ENCODE data around the gene HYAL3. TPM values are rescaled to one million over a fixed set of nuclear protein-coding genes. Genes with fewer than 3 reads are reported as not detected.

Gene HYAL3
- total RNA-seq, 1 donor from 2014 or later, result 3.7 TPM

DNA sequence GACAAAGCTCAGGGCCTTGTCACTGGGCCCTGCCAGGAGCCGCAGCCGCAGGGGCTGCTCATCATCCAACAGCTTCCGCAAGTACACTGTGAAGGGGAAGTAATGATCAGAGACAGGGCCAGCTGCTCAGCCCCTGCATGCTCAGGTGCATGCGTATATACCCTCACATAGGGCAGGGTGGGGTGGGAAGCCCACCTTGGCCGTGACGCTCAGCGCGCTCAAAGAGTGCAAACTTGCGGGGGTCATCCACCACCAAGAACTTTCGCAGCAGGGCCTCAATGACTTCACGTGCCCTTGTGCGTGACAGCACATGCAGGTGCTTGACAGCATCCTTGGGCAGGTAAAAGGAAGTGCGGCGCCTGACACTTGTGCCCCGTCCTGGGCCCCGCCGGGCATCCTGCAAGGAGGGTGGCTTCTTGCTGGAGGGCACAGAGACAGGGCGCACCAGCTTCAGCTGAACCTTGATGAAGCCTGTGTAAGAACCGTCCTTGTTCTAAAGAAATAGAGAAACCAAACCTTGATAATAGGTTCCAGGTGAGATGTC, 32.2 kb upstream of the HYAL3 start:
- Histone ChIP-seq H3K9me3 (ENCODE audit: control insufficient read depth in 3 of 3, low read length in 3 of 3) (no peaks in the 10 kb centered on the region), H3K9ac (ENCODE audit: low read depth in 1 of 3, low read length in 3 of 3) (no peak overlapping the region), H3K27me3 (ENCODE audit: control insufficient read depth in 3 of 3, insufficient read depth in 3 of 3, low read length in 3 of 3) (no peaks in the 10 kb centered on the region), H3K27ac (ENCODE audit: low read depth, low read length) (no peak overlapping the region), H3K4me3 (ENCODE audit: low read length in 3 of 3) (no peak overlapping the region), H3K4me1 (ENCODE audit: control insufficient read depth in 3 of 3, insufficient read depth in 3 of 3, low read length in 3 of 3) (peaks cover 45 to 56% (median 51%) of the 10 kb centered on the region in 3 donors), H3K36me3 (ENCODE audit: control insufficient read depth in 3 of 3, insufficient read depth in 3 of 3, low read length in 3 of 3) (peaks cover 25 to 37% (median 30%) of the 10 kb centered on the region in 3 donors)

DNA sequence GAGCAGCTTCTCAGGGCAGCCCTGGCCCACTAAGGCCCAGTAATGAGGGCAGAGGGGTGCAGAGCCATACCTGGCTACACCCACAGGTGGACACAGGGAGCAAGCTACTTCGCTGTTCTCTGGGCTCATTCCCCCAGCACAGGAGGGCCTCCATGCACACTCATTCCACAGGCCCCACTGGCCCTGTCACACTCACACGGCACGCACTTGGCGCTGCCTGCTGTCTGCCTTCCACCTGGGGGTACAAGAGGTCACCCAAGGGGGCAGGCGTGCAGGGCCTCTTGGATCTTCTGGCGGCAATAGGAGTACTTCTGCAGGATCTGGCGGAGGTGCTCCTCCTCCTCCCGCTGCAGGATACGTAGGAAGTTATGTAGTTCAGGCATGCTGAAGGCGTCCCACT, 31.1 kb upstream of the HYAL3 start:
- Histone ChIP-seq H3K9me3 (ENCODE audit: control insufficient read depth in 3 of 3, low read length in 3 of 3) (no peaks in the 10 kb centered on the region), H3K27me3 (ENCODE audit: control insufficient read depth in 3 of 3, insufficient read depth in 3 of 3, low read length in 3 of 3) (no peaks in the 10 kb centered on the region), H3K36me3 (ENCODE audit: control insufficient read depth in 3 of 3, insufficient read depth in 3 of 3, low read length in 3 of 3) (peaks cover 28 to 44% (median 39%) of the 10 kb centered on the region in 3 donors), H3K9ac (ENCODE audit: low read depth in 1 of 3, low read length in 3 of 3) (peak overlapping the region in 1 of 3 donors; percentile 32), H3K27ac (ENCODE audit: low read depth, low read length) (no peak overlapping the region), H3K4me1 (ENCODE audit: control insufficient read depth in 3 of 3, insufficient read depth in 3 of 3, low read length in 3 of 3) (peaks cover 34 to 51% (median 40%) of the 10 kb centered on the region in 3 donors), H3K4me3 (ENCODE audit: low read length in 3 of 3) (no peak overlapping the region)

DNA sequence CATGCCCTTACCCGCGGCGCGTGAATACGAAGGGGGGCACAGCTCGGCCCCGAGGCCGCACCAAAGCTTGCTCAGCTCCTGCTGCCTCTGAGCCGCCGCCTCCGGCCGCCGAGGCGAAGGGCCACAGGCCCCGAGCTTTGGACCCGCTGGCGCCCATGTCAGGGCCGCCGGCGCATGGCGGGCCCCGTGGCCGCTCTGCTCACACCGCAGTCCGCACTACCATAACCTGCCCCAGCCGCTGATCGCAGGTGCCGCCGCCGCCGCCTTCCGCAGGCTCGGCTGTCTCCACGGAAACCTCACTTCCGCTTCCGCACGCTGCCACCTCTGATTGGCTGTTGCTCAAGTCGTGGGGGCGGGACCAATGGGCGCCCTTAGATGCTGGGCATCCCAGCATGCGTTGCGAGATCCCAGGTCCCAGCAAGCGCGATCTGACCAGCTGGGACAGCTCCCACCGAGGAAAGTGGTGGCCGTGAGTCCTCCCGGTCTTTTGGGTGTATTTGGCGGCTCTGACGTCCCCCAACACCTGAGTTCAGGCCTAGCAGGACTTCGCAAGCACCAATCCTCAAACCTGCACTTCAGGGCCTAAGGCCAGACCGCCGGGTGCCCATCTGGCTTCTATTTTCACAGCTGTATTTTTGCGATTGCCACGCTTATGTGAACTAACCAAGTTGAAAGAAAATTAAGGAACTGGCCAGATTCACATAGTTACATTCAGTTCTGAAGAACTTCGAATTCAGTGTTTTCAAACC, 28.9 kb upstream of the HYAL3 start, which contains the start of gene TUSC2:
TUSC2 (minus strand) TSS at position 281 of the 749 bp plus-strand sequence; CDS start at position 157, 124 bp downstream.
- Histone ChIP-seq H3K4me1 (ENCODE audit: control insufficient read depth in 3 of 3, insufficient read depth in 3 of 3, low read length in 3 of 3) (peaks cover 23 to 45% (median 40%) of the 10 kb centered on the region in 3 donors), H3K27ac (ENCODE audit: low read depth, low read length) (peak within 1 kb of the TSS; percentile 82), H3K36me3 (ENCODE audit: control insufficient read depth in 3 of 3, insufficient read depth in 3 of 3, low read length in 3 of 3) (peaks cover 31 to 41% (median 40%) of the 10 kb centered on the region in 3 donors), H3K9ac (ENCODE audit: low read depth in 1 of 3, low read length in 3 of 3) (peak within 1 kb of the TSS; percentile 94 to 97 (median 95)), H3K4me3 (ENCODE audit: low read length in 3 of 3) (peak within 1 kb of the TSS; percentile 84 to 92 (median 87)), H3K9me3 (ENCODE audit: control insufficient read depth in 3 of 3, low read length in 3 of 3) (no peaks in the 10 kb centered on the region), H3K27me3 (ENCODE audit: control insufficient read depth in 3 of 3, insufficient read depth in 3 of 3, low read length in 3 of 3) (no peaks in the 10 kb centered on the region)

DNA sequence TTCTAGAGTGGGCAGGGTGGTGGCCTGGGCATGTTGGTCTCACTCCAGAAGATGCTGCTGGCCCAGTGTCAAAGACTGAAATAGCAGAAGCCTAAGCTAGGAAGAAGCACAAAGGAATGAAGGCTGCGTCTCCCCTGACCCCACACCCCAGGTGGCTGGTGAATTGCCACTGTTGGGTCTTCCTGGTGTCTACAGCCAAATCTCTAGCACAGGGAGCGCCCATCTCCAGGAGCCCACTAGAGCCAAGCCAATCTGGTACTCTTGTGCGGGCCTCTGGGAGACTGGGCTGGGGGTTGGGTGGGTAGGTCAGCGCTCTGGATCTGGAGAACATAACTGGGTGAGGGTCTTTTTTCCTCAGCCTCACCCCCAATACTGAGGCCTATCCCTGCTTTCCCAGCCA, 27.9 kb upstream of the HYAL3 start:
- Histone ChIP-seq H3K27me3 (ENCODE audit: control insufficient read depth in 3 of 3, insufficient read depth in 3 of 3, low read length in 3 of 3) (no peaks in the 10 kb centered on the region), H3K27ac (ENCODE audit: low read depth, low read length) (peak overlapping the region; percentile 82), H3K4me1 (ENCODE audit: control insufficient read depth in 3 of 3, insufficient read depth in 3 of 3, low read length in 3 of 3) (peaks cover 25 to 48% (median 42%) of the 10 kb centered on the region in 3 donors), H3K9ac (ENCODE audit: low read depth in 1 of 3, low read length in 3 of 3) (peak overlapping the region; percentile 94 to 97 (median 95)), H3K4me3 (ENCODE audit: low read length in 3 of 3) (peak overlapping the region; percentile 84 to 92 (median 87)), H3K9me3 (ENCODE audit: control insufficient read depth in 3 of 3, low read length in 3 of 3) (no peaks in the 10 kb centered on the region), H3K36me3 (ENCODE audit: control insufficient read depth in 3 of 3, insufficient read depth in 3 of 3, low read length in 3 of 3) (peaks cover 31 to 38% (median 36%) of the 10 kb centered on the region in 3 donors)

DNA sequence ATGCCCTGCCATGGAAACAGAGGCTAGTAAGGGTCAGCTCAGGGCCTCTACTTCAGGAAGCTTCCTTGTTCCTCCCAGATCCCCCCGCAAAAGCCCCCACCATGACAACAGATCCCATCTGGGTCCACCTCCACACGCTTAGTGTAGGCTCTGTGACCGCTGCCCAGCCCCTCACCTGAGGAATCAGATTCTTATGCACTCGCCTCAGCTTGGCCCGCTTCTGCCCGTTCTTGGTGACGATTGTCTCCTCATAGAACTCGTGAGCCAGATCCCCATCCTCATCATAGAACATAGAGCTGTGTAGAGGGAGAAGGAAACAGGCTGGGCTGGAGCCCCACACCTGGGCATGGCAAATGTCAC, 27.0 kb upstream of the HYAL3 start:
- Histone ChIP-seq H3K9me3 (ENCODE audit: control insufficient read depth in 3 of 3, low read length in 3 of 3) (no peaks in the 10 kb centered on the region), H3K27ac (ENCODE audit: low read depth, low read length) (no peak overlapping the region), H3K9ac (ENCODE audit: low read depth in 1 of 3, low read length in 3 of 3) (no peak overlapping the region), H3K36me3 (ENCODE audit: control insufficient read depth in 3 of 3, insufficient read depth in 3 of 3, low read length in 3 of 3) (peaks cover 23 to 28% (median 27%) of the 10 kb centered on the region in 3 donors), H3K4me3 (ENCODE audit: low read length in 3 of 3) (no peak overlapping the region), H3K4me1 (ENCODE audit: control insufficient read depth in 3 of 3, insufficient read depth in 3 of 3, low read length in 3 of 3) (peaks cover 29 to 53% (median 45%) of the 10 kb centered on the region in 3 donors), H3K27me3 (ENCODE audit: control insufficient read depth in 3 of 3, insufficient read depth in 3 of 3, low read length in 3 of 3) (no peaks in the 10 kb centered on the region)

DNA sequence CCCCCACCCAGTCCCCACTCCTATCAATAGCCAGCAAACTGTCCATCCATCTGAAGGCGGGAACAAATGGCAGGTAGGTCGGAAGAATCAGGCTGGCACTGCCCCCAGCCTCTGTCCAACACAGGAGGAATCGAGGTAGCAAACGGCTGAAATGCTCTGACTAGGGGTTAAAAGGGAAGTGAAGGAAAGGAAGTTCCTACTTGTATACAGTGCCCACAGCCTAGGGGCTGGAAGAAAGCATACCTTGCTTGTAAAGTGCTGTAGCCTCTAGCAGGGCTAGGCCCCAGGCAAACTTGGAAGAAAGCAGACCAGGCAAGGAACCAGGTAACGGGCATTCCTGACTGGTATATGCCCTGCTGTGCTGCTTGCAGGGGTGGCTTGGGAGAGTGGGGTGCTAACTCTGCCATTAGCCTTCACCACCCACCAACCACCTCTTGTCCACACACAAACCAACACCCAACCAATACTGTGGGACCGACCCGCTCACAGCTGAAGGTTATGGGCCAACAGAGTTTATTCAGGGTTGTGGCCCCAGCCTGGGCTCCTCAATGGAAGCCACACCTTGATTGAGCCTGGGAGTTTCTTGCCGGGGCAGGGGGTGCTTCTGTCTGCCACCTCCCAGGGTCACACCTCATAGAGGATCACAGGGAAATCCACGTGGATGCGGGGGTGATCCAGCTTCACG, 26.4 kb upstream of the HYAL3 start:
- Histone ChIP-seq H3K27me3 (ENCODE audit: control insufficient read depth in 3 of 3, insufficient read depth in 3 of 3, low read length in 3 of 3) (no peaks in the 10 kb centered on the region), H3K9me3 (ENCODE audit: control insufficient read depth in 3 of 3, low read length in 3 of 3) (no peaks in the 10 kb centered on the region), H3K9ac (ENCODE audit: low read depth in 1 of 3, low read length in 3 of 3) (no peak overlapping the region), H3K27ac (ENCODE audit: low read depth, low read length) (no peak overlapping the region), H3K4me1 (ENCODE audit: control insufficient read depth in 3 of 3, insufficient read depth in 3 of 3, low read length in 3 of 3) (peaks cover 32 to 54% (median 46%) of the 10 kb centered on the region in 3 donors), H3K4me3 (ENCODE audit: low read length in 3 of 3) (no peak overlapping the region), H3K36me3 (ENCODE audit: control insufficient read depth in 3 of 3, insufficient read depth in 3 of 3, low read length in 3 of 3) (peaks cover 17 to 23% (median 22%) of the 10 kb centered on the region in 3 donors)

DNA sequence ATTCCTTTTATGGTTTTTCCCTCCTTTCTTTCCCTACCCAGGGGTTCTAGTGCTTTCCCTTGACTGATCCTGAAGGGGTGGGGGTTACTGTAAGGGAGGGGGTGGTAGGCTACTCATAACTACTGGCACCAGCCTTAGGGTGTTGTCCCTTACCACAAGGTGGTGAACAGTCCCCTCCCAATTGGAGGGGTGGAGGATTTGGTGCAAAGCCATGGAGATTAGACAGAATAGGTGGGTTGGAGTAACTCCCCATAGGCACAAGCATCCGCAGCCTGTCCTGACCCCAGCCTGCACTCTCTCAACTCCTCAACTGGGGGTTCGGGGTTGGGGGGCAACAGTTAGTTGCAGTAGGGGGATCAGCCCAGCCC, 25.9 kb upstream of the HYAL3 start:
- H3K9me3 ChIP-seq (ENCODE audit: control insufficient read depth in 3 of 3, low read length in 3 of 3), result no peaks in the 10 kb centered on the region
- H3K4me1 ChIP-seq (ENCODE audit: control insufficient read depth in 3 of 3, insufficient read depth in 3 of 3, low read length in 3 of 3), result peaks cover 37 to 60% (median 52%) of the 10 kb centered on the region in 3 donors
- H3K9ac ChIP-seq (ENCODE audit: low read depth in 1 of 3, low read length in 3 of 3), result no peak overlapping the region
- no peaks in the 10 kb centered on the region for H3K27me3 ChIP-seq (ENCODE audit: control insufficient read depth in 3 of 3, insufficient read depth in 3 of 3, low read length in 3 of 3)
- no peak overlapping the region for H3K27ac ChIP-seq (ENCODE audit: low read depth, low read length)
- H3K36me3 ChIP-seq (ENCODE audit: control insufficient read depth in 3 of 3, insufficient read depth in 3 of 3, low read length in 3 of 3), result peaks cover 12 to 18% (median 16%) of the 10 kb centered on the region in 3 donors
- no peak overlapping the region for H3K4me3 ChIP-seq (ENCODE audit: low read length in 3 of 3)

DNA sequence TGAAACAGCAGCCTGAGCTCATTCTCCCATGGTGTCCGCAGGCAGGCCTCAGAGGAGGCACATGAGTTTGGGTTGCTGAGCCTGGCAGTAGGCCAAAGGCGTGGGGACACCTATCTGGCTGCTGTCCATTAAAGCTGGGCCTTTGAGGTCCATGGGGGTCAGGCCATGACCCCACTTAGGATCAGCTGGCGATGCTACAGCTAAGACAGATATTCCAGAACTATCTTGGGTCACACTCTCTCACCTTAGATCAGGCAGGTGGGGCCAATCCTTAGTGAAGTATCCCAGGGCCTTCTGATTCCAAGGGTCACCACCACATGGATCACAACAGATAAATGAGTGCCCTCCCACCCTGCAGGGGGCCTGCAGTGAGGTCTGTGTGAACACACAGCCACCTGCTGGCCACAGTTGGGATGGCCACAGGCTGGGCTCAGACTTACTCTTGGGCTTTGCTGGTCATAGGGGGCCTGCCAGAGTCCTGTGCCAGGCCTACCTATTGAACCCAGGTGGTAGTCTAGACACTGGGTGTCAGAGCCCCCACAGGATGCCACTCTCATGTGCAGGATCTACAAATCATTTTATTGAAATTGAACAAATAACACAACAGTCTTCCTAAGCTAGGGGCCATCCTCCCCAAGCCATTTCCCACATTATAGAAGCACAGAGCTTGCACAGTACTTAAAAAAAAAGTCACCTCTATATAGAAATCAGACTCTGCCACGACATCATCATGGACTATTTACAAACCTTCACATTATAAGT, 25.3 kb upstream of the HYAL3 start:
- H3K27ac ChIP-seq (ENCODE audit: low read depth, low read length), result peak overlapping the region; percentile 97
- peaks cover 10 to 19% (median 14%) of the 10 kb centered on the region in 3 donors for H3K36me3 ChIP-seq (ENCODE audit: control insufficient read depth in 3 of 3, insufficient read depth in 3 of 3, low read length in 3 of 3)
- peak overlapping the region in 2 of 3 donors; percentile 10 to 25 for H3K9ac ChIP-seq (ENCODE audit: low read depth in 1 of 3, low read length in 3 of 3)
- H3K4me3 ChIP-seq (ENCODE audit: low read length in 3 of 3), result no peak overlapping the region
- no peaks in the 10 kb centered on the region for H3K27me3 ChIP-seq (ENCODE audit: control insufficient read depth in 3 of 3, insufficient read depth in 3 of 3, low read length in 3 of 3)
- no peaks in the 10 kb centered on the region for H3K9me3 ChIP-seq (ENCODE audit: control insufficient read depth in 3 of 3, low read length in 3 of 3)
- H3K4me1 ChIP-seq (ENCODE audit: control insufficient read depth in 3 of 3, insufficient read depth in 3 of 3, low read length in 3 of 3), result peaks cover 43 to 65% (median 57%) of the 10 kb centered on the region in 3 donors

DNA sequence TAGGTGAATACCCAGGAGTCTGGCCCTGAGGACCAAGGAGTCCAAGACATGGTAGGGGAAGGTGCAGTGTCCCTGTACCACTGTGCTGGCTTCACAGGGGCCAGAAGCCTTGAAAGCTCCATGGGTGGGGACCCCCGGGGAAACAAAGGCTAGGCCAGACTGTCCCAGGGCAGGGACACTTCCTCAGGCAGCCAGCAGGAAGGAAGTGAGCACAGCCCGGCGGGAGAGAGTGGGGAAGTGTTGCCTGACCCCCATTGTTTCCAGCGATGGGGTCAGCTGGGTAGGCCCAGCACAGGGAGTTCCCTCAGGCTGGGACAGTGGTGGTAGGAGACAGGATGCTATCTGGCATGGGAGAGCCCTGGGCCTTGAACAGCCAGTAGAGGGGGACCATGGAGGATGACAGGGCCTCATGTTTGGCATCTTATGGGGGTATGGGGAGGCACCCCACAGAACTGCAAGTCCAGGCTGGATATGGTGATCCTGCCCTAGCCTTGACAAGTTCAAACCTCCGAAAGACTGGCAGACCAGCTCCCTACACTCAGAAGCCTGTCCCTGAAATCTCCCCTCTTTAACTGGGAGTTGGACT, 24.5 kb upstream of the HYAL3 start:
- Histone ChIP-seq H3K4me3 (ENCODE audit: low read length in 3 of 3) (no peak overlapping the region), H3K27ac (ENCODE audit: low read depth, low read length) (peak overlapping the region; percentile 97), H3K4me1 (ENCODE audit: control insufficient read depth in 3 of 3, insufficient read depth in 3 of 3, low read length in 3 of 3) (peaks cover 50 to 72% (median 64%) of the 10 kb centered on the region in 3 donors), H3K9ac (ENCODE audit: low read depth in 1 of 3, low read length in 3 of 3) (peak overlapping the region; percentile 8 to 16 (median 10)), H3K36me3 (ENCODE audit: control insufficient read depth in 3 of 3, insufficient read depth in 3 of 3, low read length in 3 of 3) (peaks cover 17 to 27% (median 17%) of the 10 kb centered on the region in 3 donors), H3K9me3 (ENCODE audit: control insufficient read depth in 3 of 3, low read length in 3 of 3) (no peaks in the 10 kb centered on the region), H3K27me3 (ENCODE audit: control insufficient read depth in 3 of 3, insufficient read depth in 3 of 3, low read length in 3 of 3) (no peaks in the 10 kb centered on the region)

Data from skeletal muscle tissue (tissue), 4 donors.